ENCODE data around the gene TBC1D13. TPM values are rescaled to one million over a fixed set of nuclear protein-coding genes. Genes with fewer than 3 reads are reported as not detected.

Gene TBC1D13
- total and polyA plus RNA-seq, 10 of the 15 experiments (the other 5 are each of a cell fraction or from before 2014, with no cell fraction given) = 3.0 to 23.1 (median 16.5) TPM

DNA sequence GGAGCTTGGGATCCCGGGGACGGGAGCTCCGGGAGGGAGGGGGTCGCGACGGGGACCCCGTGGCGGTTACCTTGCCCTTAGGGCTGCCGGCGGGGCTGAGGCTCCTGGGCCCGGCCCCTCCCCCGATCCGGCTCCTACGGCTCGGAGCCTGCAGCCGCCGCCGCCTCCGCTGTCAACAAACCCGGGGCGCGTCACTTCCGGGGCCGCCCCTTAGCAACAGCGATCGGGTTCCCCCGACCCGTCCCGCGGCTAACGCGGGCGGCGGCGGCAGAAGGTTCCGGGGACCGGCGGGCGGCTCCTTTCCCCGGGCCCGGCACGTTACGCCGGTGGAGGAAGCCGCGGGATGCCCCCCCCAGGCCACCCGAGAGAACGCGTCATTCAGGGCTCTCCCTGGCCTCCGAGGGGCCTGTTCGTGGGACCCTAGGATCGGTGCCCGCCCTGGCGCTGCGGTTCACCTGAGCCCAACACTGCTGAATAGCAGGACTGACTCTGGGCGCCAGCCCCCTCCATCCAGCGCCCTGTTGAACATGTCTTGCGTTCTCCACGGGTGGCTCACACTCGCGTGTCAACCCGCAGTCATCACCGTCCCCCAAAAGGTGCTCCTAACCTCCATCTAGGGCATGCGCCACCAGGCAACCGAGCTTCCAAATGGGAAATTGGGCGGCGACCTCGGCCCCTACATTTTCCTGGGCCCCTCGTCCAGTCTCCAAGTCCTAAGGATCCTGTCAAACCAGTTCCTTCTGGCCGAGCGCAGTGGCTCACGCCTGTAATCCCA is 15.1 kb upstream of the TBC1D13 start, which contains the start of gene ZER1 (continued):
- TF ChIP-seq, protein P1, sequence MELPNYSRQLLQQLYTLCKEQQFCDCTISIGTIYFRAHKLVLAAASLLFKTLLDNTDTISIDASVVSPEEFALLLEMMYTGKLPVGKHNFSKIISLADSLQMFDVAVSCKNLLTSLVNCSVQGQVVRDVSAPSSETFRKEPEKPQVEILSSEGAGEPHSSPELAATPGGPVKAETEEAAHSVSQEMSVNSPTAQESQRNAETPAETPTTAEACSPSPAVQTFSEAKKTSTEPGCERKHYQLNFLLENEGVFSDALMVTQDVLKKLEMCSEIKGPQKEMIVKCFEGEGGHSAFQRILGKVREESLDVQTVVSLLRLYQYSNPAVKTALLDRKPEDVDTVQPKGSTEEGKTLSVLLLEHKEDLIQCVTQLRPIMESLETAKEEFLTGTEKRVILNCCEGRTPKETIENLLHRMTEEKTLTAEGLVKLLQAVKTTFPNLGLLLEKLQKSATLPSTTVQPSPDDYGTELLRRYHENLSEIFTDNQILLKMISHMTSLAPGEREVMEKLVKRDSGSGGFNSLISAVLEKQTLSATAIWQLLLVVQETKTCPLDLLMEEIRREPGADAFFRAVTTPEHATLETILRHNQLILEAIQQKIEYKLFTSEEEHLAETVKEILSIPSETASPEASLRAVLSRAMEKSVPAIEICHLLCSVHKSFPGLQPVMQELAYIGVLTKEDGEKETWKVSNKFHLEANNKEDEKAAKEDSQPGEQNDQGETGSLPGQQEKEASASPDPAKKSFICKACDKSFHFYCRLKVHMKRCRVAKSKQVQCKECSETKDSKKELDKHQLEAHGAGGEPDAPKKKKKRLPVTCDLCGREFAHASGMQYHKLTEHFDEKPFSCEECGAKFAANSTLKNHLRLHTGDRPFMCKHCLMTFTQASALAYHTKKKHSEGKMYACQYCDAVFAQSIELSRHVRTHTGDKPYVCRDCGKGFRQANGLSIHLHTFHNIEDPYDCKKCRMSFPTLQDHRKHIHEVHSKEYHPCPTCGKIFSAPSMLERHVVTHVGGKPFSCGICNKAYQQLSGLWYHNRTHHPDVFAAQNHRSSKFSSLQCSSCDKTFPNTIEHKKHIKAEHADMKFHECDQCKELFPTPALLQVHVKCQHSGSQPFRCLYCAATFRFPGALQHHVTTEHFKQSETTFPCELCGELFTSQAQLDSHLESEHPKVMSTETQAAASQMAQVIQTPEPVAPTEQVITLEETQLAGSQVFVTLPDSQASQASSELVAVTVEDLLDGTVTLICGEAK (IDR thresholded peaks at IDR 0.05; ENCODE audit: borderline replicate concordance) = peak; percentile 96
- TF ChIP-seq CREB1 (IDR thresholded peaks at IDR 0.05; ENCODE audit: low read depth) = peak; percentile 94
- no peak for TF ChIP-seq CBX3 (IDR thresholded peaks at IDR 0.05; ENCODE audit: borderline replicate concordance, low read depth)
- TF ChIP-seq, protein P2, sequence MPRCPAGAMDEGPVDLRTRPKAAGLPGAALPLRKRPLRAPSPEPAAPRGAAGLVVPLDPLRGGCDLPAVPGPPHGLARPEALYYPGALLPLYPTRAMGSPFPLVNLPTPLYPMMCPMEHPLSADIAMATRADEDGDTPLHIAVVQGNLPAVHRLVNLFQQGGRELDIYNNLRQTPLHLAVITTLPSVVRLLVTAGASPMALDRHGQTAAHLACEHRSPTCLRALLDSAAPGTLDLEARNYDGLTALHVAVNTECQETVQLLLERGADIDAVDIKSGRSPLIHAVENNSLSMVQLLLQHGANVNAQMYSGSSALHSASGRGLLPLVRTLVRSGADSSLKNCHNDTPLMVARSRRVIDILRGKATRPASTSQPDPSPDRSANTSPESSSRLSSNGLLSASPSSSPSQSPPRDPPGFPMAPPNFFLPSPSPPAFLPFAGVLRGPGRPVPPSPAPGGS (IDR thresholded peaks at IDR 0.05; ENCODE audit: borderline replicate concordance, insufficient read depth, low read depth, low read length, poor library complexity, severe bottlenecking) = peak; percentile 58
- no peak for TF ChIP-seq TARDBP (IDR thresholded peaks at IDR 0.05; ENCODE audit: borderline replicate concordance)
- TF ChIP-seq, protein P3, sequence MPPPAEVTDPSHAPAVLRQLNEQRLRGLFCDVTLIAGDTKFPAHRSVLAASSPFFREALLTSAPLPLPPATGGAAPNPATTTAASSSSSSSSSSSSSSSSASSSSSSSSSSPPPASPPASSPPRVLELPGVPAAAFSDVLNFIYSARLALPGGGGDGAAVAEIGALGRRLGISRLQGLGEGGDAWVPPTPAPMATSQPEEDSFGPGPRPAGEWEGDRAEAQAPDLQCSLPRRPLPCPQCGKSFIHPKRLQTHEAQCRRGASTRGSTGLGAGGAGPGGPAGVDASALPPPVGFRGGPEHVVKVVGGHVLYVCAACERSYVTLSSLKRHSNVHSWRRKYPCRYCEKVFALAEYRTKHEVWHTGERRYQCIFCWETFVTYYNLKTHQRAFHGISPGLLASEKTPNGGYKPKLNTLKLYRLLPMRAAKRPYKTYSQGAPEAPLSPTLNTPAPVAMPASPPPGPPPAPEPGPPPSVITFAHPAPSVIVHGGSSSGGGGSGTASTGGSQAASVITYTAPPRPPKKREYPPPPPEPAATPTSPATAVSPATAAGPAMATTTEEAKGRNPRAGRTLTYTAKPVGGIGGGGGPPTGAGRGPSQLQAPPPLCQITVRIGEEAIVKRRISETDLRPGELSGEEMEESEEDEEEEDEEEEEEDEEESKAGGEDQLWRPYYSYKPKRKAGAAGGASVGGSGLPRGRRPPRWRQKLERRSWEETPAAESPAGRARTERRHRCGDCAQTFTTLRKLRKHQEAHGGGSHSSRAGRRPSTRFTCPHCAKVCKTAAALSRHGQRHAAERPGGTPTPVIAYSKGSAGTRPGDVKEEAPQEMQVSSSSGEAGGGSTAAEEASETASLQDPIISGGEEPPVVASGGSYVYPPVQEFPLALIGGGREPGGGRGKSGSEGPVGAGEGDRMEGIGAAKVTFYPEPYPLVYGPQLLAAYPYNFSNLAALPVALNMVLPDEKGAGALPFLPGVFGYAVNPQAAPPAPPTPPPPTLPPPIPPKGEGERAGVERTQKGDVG (CRISPR knock-in tag; IDR thresholded peaks at IDR 0.05) = no peak
- TF ChIP-seq RFX5 (IDR thresholded peaks at IDR 0.05; ENCODE audit: low read depth, low read length) = peak; percentile 36; the same call in 1 of the 2 replicates
- peak; percentile 88 for TF ChIP-seq SP1 (IDR thresholded peaks at IDR 0.05; ENCODE audit: low read depth, low read length)
- TF ChIP-seq RAD51 (IDR thresholded peaks at IDR 0.05) = no peak
- TF ChIP-seq SMAD1 (IDR thresholded peaks at IDR 0.05; ENCODE audit: low read depth, partially characterized antibody) = no peak
- peak; percentile 87 for TF ChIP-seq YY1 (IDR thresholded peaks at IDR 0.05; ENCODE audit: low read depth, low read length)
- TF ChIP-seq WRNIP1 (IDR thresholded peaks at IDR 0.05; ENCODE audit: borderline replicate concordance, low read depth, low read length) = no peak
- TF ChIP-seq, protein P4, sequence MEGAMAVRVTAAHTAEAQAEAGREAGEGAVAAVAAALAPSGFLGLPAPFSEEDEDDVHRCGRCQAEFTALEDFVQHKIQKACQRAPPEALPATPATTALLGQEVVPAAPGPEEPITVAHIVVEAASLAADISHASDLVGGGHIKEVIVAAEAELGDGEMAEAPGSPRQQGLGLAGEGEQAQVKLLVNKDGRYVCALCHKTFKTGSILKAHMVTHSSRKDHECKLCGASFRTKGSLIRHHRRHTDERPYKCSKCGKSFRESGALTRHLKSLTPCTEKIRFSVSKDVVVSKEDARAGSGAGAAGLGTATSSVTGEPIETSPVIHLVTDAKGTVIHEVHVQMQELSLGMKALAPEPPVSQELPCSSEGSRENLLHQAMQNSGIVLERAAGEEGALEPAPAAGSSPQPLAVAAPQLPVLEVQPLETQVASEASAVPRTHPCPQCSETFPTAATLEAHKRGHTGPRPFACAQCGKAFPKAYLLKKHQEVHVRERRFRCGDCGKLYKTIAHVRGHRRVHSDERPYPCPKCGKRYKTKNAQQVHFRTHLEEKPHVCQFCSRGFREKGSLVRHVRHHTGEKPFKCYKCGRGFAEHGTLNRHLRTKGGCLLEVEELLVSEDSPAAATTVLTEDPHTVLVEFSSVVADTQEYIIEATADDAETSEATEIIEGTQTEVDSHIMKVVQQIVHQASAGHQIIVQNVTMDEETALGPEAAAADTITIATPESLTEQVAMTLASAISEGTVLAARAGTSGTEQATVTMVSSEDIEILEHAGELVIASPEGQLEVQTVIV (IDR thresholded peaks at IDR 0.05; ENCODE audit: borderline replicate concordance, partially characterized antibody) = peak; percentile 55
